K562 (cell line): Measurements from ENCODE around the gene B3GNT9. TPM values are rescaled to one million over a fixed set of nuclear protein-coding genes. Genes with fewer than 3 reads are reported as not detected.

ENCODE experiments used
- ATAC-seq: fragments of 200-7000 bp; cut with Tn5 transposase; 3 replicates; pipeline ENCODE4 v1.9.1; 2020; ENCODE audit warnings: moderate library complexity
- BruUV-seq: library from RNA; stranded (reverse); fragments of 400-500 nt; replicated peaks from 2 replicates; lab custom pipeline; 2021; lab: Mats Ljungman, UMichigan
- CTCF ChIA-PET: fragments of 300-600 bp; formaldehyde crosslinking; extraction: SDS; loops from one replicate; lab custom pipeline; 2021; ENCODE audit warnings: low intra/inter-chr PET ratio; lab: Yijun Ruan, JAX
- POLR2A ChIA-PET: fragments of 300-600, 350-650 bp; sonication (Branson Sonifier 250); formaldehyde crosslinking; extraction: SDS; loops from one replicate; lab custom pipeline; 2021; ENCODE audit warnings: antibody characterized with exemption, inconsistent platforms; lab: Yijun Ruan, JAX
- DNase-seq, 4 experiments: peaks; one replicate each; pipeline versions ENCODE4 v3.0.0 to v3.0.0-alpha.2; 2011 to 2018; ENCODE audit warnings: low spot score in 3 of 4, mixed read lengths in 3 of 4; ENCODE audit errors: extremely low read depth in 1 of 4
- FAIRE-seq: peaks from 2 replicates; lab custom pipeline; 2011; peaks lifted over from hg19 to GRCh38; lab: Jason Lieb, UNC
- H2AFZ ChIP-seq: 2 replicates; pipeline ENCODE4 v1.6.0; 2011; ENCODE audit warnings: low read depth, low read length, control low read depth, inconsistent platforms
- H3K27ac ChIP-seq: fragments of 200-600 bp; 3 replicates; pipeline ENCODE4 v1.8.0; 2011; ENCODE audit warnings: low read depth, mild to moderate bottlenecking, control low read depth, inconsistent platforms, low read length, moderate library complexity, mixed read lengths; ENCODE audit errors: extremely low read depth
- H3K27me3 ChIP-seq, 2 experiments: fragments of 300-600 bp in 1 of 2; 2 replicates in 1 of 2; 3 replicates in 1 of 2; pipeline versions ENCODE4 v1.6.0 to v1.8.0; 2011; ENCODE audit warnings: inconsistent platforms in 2 of 2, low read length in 2 of 2, mild to moderate bottlenecking in 1 of 2, mixed read lengths in 1 of 2, moderate library complexity in 1 of 2; ENCODE audit not compliant: control insufficient read depth in 2 of 2, insufficient read depth in 2 of 2
- H3K36me3 ChIP-seq: fragments of 300-600 bp; 3 replicates; pipeline ENCODE4 v1.8.0; 2011; ENCODE audit warnings: mild to moderate bottlenecking, low read length, inconsistent platforms; ENCODE audit not compliant: control insufficient read depth, insufficient read depth
- H3K4me1 ChIP-seq, 2 experiments: fragments of 200-600 bp in 1 of 2; replicated peaks in 1 of 2; 2 replicates in 1 of 2; 3 replicates in 1 of 2; pipeline versions ENCODE4 v1.5.1 to v1.8.0; 2011; ENCODE audit warnings: inconsistent platforms in 2 of 2, low read length in 2 of 2, mild to moderate bottlenecking in 1 of 2, mixed read lengths in 1 of 2, moderate library complexity in 1 of 2; ENCODE audit not compliant: control insufficient read depth in 2 of 2, insufficient read depth in 2 of 2
- H3K4me2 ChIP-seq: 2 replicates; pipeline ENCODE4 v1.6.1; 2011; ENCODE audit warnings: low read length, control low read depth, inconsistent platforms, mixed read lengths; ENCODE audit not compliant: insufficient read depth
- H3K4me3 ChIP-seq: fragments of 200-600 bp; sonication (generic), shearing (Covaris generic); 2 replicates; pipeline ENCODE4 v1.5.1; 2016; ENCODE audit warnings: control low read depth, inconsistent platforms
- H3K79me2 ChIP-seq: fragments of 200-600 bp; 3 replicates; pipeline ENCODE4 v1.8.0; 2011; ENCODE audit warnings: low read length, inconsistent platforms; ENCODE audit not compliant: control insufficient read depth, insufficient read depth
- H3K9ac ChIP-seq, 2 experiments: 2 replicates each; pipeline versions ENCODE4 v1.6.0 to v1.6.1; 2011; ENCODE audit warnings: low read depth in 2 of 2, low read length in 2 of 2, control low read depth in 1 of 2, inconsistent platforms in 1 of 2, mild to moderate bottlenecking in 1 of 2, mixed read lengths in 1 of 2; ENCODE audit not compliant: insufficient read depth in 1 of 2
- H3K9me1 ChIP-seq: one replicate; pipeline ENCODE4 v1.6.0; 2011; ENCODE audit warnings: inconsistent platforms, mild to moderate bottlenecking, low read length, moderate library complexity; ENCODE audit not compliant: control insufficient read depth, insufficient read depth
- H3K9me3 ChIP-seq: replicated peaks from 2 replicates; pipeline ENCODE4 v1.5.1; 2011; ENCODE audit warnings: low read depth, low read length, inconsistent platforms; ENCODE audit not compliant: control insufficient read depth, insufficient read depth
- H4K20me1 ChIP-seq: replicated peaks from 2 replicates; pipeline ENCODE4 v1.6.1; 2011; ENCODE audit warnings: low read length, inconsistent platforms, mixed read lengths; ENCODE audit not compliant: control insufficient read depth, insufficient read depth
- JUN ChIP-seq, 2 experiments: sonication (generic) in 1 of 2; formaldehyde crosslinking in 1 of 2; IDR thresholded peaks; 2 replicates each; pipeline versions ENCODE4 v1.6.1 to v1.8.0; 2012 to 2022; ENCODE audit warnings: borderline replicate concordance in 2 of 2, mild to moderate bottlenecking in 2 of 2, improper control_type of control experiment in 1 of 2, low read depth in 1 of 2, low read length in 1 of 2, missing genetic modification reagents in 1 of 2
- KHSRP ChIP-seq: fragments of 450-650 bp; IDR thresholded peaks from 2 replicates; pipeline ENCODE4 v1.6.1; 2017
- MAX ChIP-seq: sonication (generic); formaldehyde crosslinking; IDR thresholded peaks from 2 replicates; pipeline ENCODE4 v1.9.0; 2022; ENCODE audit warnings: mild to moderate bottlenecking, missing genetic modification reagents
- REST ChIP-seq, 2 experiments: fragments of 450-650 bp; formaldehyde crosslinking in 1 of 2; IDR thresholded peaks; 2 replicates each; pipeline versions ENCODE4 v1.4.0 to v1.6.1; 2014 to 2020; ENCODE audit warnings: mild to moderate bottlenecking in 2 of 2, borderline replicate concordance in 1 of 2, low read depth in 1 of 2
- WGBS: fragments of 100-300 bp; shearing (Covaris generic); methylation state at CpG from one replicate; pipeline ENCODE4 v1.1.6; 2016; ENCODE audit warnings: low coverage, mixed read lengths; ENCODE audit not compliant: insufficient coverage; ENCODE audit errors: missing lambda C conversion rate; 5-methylcytosine and 5-hydroxymethylcytosine counted together
- in situ Hi-C: fragments of 300-500 bp; cut with MboI; formaldehyde crosslinking; loops from 4 replicates; pipeline ENCODE4 v1.15.0; 2018; ENCODE audit warnings: inconsistent platforms, mixed read lengths
- intact Hi-C: fragments of 100-400 bp; cut with micrococcal nuclease; formaldehyde crosslinking; loops from 2 replicates; pipeline ENCODE4 v1.14.2; 2022
- polyA plus RNA-seq, 8 experiments: library from polyadenylated mRNA; depleted of rRNA in 4 of 8; stranded (reverse) in 5 of 8; unstranded in 3 of 8; fragments of >200 nt; fragmentation: Nextera tagmentation in 2 of 8; fragmentation: Illumina TruSeq in 1 of 8; extraction: Ambion mirVana in 2 of 8; extraction: Trizol in 1 of 8; gene quantifications; 2 replicates each; pipeline versions ENCODE4 v1.2.1 to v1.2.3, GENCODE V29; 2011 to 2014; ENCODE audit warnings: inconsistent platforms in 1 of 8, missing spikeins in 1 of 8
- total RNA-seq, 7 experiments: library from RNA; depleted of rRNA in 6 of 7; stranded (reverse); fragments of >200 nt in 6 of 7; fragmentation: Illumina TruSeq in 2 of 7; extraction: Trizol in 2 of 7; gene quantifications; 2 replicates each; pipeline versions ENCODE4 v1.2.1 to v1.2.3, GENCODE V29; 2011 to 2021; ENCODE audit warnings: low replicate concordance in 1 of 7

B3GNT9 gene
- total and polyA plus RNA-seq, 9 of the 15 experiments (the other 6 are each of a cell fraction or from before 2014, with no cell fraction given): 0.01 to 1.8 (median 1.1) TPM; not detected in 1

DNA sequence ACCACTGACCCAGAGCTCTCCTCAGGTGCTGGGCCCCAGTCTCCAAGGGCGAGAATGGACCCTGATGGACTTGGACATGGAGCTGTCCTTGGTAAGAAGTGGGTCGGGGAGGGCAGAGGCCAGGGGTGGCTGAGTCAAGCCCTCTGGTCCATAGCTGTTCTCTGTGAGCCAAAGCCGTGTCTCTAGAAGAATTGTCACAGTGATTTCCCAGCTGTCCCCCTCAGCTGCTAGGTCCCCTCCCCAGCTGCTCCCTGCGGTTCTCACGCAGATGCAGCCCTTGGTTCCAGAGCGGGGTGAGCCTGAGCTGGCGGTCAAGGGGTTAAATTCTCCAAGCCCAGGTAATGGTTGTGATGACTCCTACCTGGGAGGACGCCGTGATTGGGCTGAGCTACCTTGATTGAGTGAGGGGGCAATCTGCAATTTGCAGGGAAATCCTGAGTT, 18.2 kb upstream of the B3GNT9 start:
- H2AFZ ChIP-seq: no peak overlapping the region
- peaks cover 28 to 68% of the 10 kb centered on the region in 2 experiments for H3K4me1 ChIP-seq
- ChIA-PET POLR2A (interaction anchor here (0.6 to 1.2 kb wide), 3 partner anchors 8 to 204 kb away, joined by 3 to 4 read pairs (median 3); no protein-coding TSS in a partner anchor), CTCF (interaction anchor here (0.9 kb wide), 1 partner anchor 191 kb away, joined by 3 read pairs; no protein-coding TSS in a partner anchor)
- H3K36me3 ChIP-seq: peaks cover 8% of the 10 kb centered on the region; the same call in 2 of the 3 replicates
- H3K27ac ChIP-seq: no peak overlapping the region
- BruUV-seq: no TSS peak
- WGBS: 66% methylated on average over 9 of the region's 9 CpGs
- TF ChIP-seq REST (IDR thresholded peaks at IDR 0.05; ENCODE audit: borderline replicate concordance) (peak; percentile 58), REST (CRISPR knock-in tag; IDR thresholded peaks at IDR 0.05; ENCODE audit: low read depth) (no peak), KHSRP (no peak), MAX (0 out of 2 replicates have a peak, but pooled peaks have one; percentile 42), JUN (IDR thresholded peaks at IDR 0.05; ENCODE audit: borderline replicate concordance, low read depth, low read length) (no peak), JUN (CRISPR knock-in tag; IDR thresholded peaks at IDR 0.05; ENCODE audit: borderline replicate concordance) (0 out of 2 replicates have a peak, but pooled peaks have one; percentile 33)
- H3K27me3 ChIP-seq: no peaks in the 10 kb centered on the region
- no peaks in the 10 kb centered on the region for H4K20me1 ChIP-seq
- DNase-seq (no peak), FAIRE-seq (no peak), ATAC-seq (no peak)
- no peaks in the 10 kb centered on the region for H3K9me1 ChIP-seq
- in situ Hi-C loops (loop anchor here (25.0 kb wide), 1 partner anchor 207 kb away; the partner anchor contains the start of gene CES3), intact Hi-C loops (no loop called here)
- H3K9me3 ChIP-seq: no peaks in the 10 kb centered on the region
- H3K79me2 ChIP-seq: no peaks in the 10 kb centered on the region; the same call in 2 of the 3 replicates
- H3K4me3 ChIP-seq: no peak overlapping the region
- peak overlapping the region in 1 of 2 experiments; percentile 79; a peak in 1 of 4 replicates for H3K9ac ChIP-seq
- H3K4me2 ChIP-seq: peak overlapping the region; percentile 92; the same call in 1 of the 2 replicates
